Measurements from ENCODE around the gene NELFCD. TPM values are rescaled to one million over a fixed set of nuclear protein-coding genes. Genes with fewer than 3 reads are reported as not detected.
"Not testable (repeated sequence)": the region's sequence is repeated elsewhere in the genome, so short reads cannot be mapped to it uniquely, and the experiment has no call there.

The NELFCD gene
- total RNA-seq, 2 experiments from 2014 or later: 95.7 to 97.0 TPM

GRCh38 chr20:58942549-58942948, 38.5 kb upstream of the NELFCD start:
- POLR2A ChIA-PET: interaction anchor here (0.7 to 1.1 kb wide), 2 partner anchors 34 to 38 kb away, joined by 3 read pairs; no protein-coding TSS in a partner anchor
- H3K36me3 ChIP-seq (ENCODE audit: insufficient read depth, low read length): no peaks in the 10 kb centered on the region
- peaks cover 5% of the 10 kb centered on the region for H3K27me3 Mint-ChIP-seq

GRCh38 chr20:58944610-58945009, 36.4 kb upstream of the NELFCD start:
- Mint-ChIP-seq H3K4me1 (ENCODE audit: low read depth) (no peaks in the 10 kb centered on the region), H3K27me3 (peaks cover 3% of the 10 kb centered on the region), H3K27ac (no peak overlapping the region), H3K36me3 (ENCODE audit: low read depth) (no peaks in the 10 kb centered on the region), H3K9me3 (no peaks in the 10 kb centered on the region), H3K4me3 (no peak overlapping the region)
- ATAC-seq (ENCODE audit: poor library complexity): no peak
- no peak for TF ChIP-seq CTCF (IDR thresholded peaks at IDR 0.05)
- H3K4me3 ChIP-seq (ENCODE audit: low read length): no peak overlapping the region
- no peaks in the 10 kb centered on the region for H3K4me1 ChIP-seq (ENCODE audit: insufficient read depth, low read length)
- H3K27ac ChIP-seq (ENCODE audit: low read depth in 1 of 2, low read length in 2 of 2): no peak overlapping the region
- H3K36me3 ChIP-seq (ENCODE audit: insufficient read depth, low read length): no peaks in the 10 kb centered on the region
- H3K9me3 ChIP-seq (ENCODE audit: control insufficient read depth in 1 of 2, insufficient read depth in 1 of 2, low read length in 2 of 2): no peaks in the 10 kb centered on the region
- H3K27me3 ChIP-seq (ENCODE audit: control insufficient read depth in 1 of 2, insufficient read depth in 2 of 2, low read length in 2 of 2): no peaks in the 10 kb centered on the region
- POLR2A ChIA-PET: no interaction called here
- CTCF ChIA-PET: no interaction called here
- intact Hi-C loops (cut with DNase I, micrococcal nuclease): no loop called here
- DNase-seq: no peak

More at GRCh38 chr20:58942549-58942948, 38.5 kb upstream of the NELFCD start:
- DNase-seq (no peak), ATAC-seq (ENCODE audit: poor library complexity) (no peak)
- Histone ChIP-seq H3K4me3 (ENCODE audit: low read length) (no peak overlapping the region), H3K27ac (ENCODE audit: low read depth in 1 of 2, low read length in 2 of 2) (no peak overlapping the region), H3K9me3 (ENCODE audit: control insufficient read depth in 1 of 2, insufficient read depth in 1 of 2, low read length in 2 of 2) (no peaks in the 10 kb centered on the region), H3K27me3 (ENCODE audit: control insufficient read depth in 1 of 2, insufficient read depth in 2 of 2, low read length in 2 of 2) (no peaks in the 10 kb centered on the region), H3K4me1 (ENCODE audit: insufficient read depth, low read length) (no peaks in the 10 kb centered on the region)
- H3K9me3 Mint-ChIP-seq: no peaks in the 10 kb centered on the region
- no peak for TF ChIP-seq CTCF (IDR thresholded peaks at IDR 0.05)
- no peak overlapping the region for H3K4me3 Mint-ChIP-seq
- no peaks in the 10 kb centered on the region for H3K36me3 Mint-ChIP-seq (ENCODE audit: low read depth)
- H3K27ac Mint-ChIP-seq: no peak overlapping the region
- CTCF ChIA-PET: no interaction called here
- intact Hi-C loops (cut with DNase I, micrococcal nuclease): no loop called here
- no peaks in the 10 kb centered on the region for H3K4me1 Mint-ChIP-seq (ENCODE audit: low read depth)

GRCh38 chr20:58945965-58946631, 35.0 kb upstream of the NELFCD start:
- Mint-ChIP-seq H3K9me3 (no peaks in the 10 kb centered on the region), H3K27me3 (peaks cover 3% of the 10 kb centered on the region), H3K4me3 (no peak overlapping the region), H3K27ac (no peak overlapping the region), H3K4me1 (ENCODE audit: low read depth) (no peaks in the 10 kb centered on the region), H3K36me3 (ENCODE audit: low read depth) (no peaks in the 10 kb centered on the region)
- DNase-seq (no peak), ATAC-seq (ENCODE audit: poor library complexity) (no peak)
- CTCF ChIA-PET: no interaction called here
- intact Hi-C loops (cut with DNase I, micrococcal nuclease): no loop called here
- Histone ChIP-seq H3K36me3 (ENCODE audit: insufficient read depth, low read length) (no peaks in the 10 kb centered on the region), H3K27ac (ENCODE audit: low read depth in 1 of 2, low read length in 2 of 2) (no peak overlapping the region), H3K4me3 (ENCODE audit: low read length) (no peak overlapping the region), H3K27me3 (ENCODE audit: control insufficient read depth in 1 of 2, insufficient read depth in 2 of 2, low read length in 2 of 2) (peaks cover 0 to 5% of the 10 kb centered on the region in 2 experiments), H3K4me1 (ENCODE audit: insufficient read depth, low read length) (no peaks in the 10 kb centered on the region), H3K9me3 (ENCODE audit: control insufficient read depth in 1 of 2, insufficient read depth in 1 of 2, low read length in 2 of 2) (no peaks in the 10 kb centered on the region)
- POLR2A ChIA-PET: no interaction called here
- no peak for TF ChIP-seq CTCF (IDR thresholded peaks at IDR 0.05)

DNA sequence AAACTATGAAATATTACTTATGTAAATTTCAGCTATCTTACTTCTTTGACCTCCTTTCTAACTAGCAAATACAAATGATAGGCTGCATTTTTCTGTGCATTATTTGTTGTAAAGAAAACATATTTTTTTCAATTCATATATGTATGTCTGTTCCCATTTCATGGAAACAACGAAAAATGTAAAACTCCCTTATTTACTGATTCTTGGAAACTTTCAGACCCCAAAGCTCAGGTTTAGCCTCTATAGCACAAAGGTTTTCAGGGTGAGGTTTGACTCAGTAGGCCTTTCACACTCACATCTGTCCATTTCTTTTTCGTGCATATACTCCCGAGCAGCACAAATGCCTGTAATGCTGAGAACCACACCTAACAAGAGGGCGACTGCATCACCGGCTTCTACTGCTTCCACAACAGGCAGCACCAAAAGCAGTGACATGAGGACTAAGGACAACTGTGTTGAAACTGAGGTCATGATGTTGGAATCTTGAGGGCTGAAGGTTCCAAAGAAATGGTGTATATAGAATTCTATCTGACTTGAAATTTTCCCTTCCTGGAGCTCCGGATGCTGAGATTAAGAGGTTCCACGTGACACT, 33.2 kb upstream of the NELFCD start:
- ATAC-seq (ENCODE audit: poor library complexity); H3K9me3 Mint-ChIP-seq; intact Hi-C loops (cut with DNase I, micrococcal nuclease); H3K4me3 Mint-ChIP-seq; H3K27me3 ChIP-seq (ENCODE audit: control insufficient read depth in 1 of 2, insufficient read depth in 2 of 2, low read length in 2 of 2); H3K4me1 Mint-ChIP-seq (ENCODE audit: low read depth); H3K27me3 Mint-ChIP-seq; H3K9me3 ChIP-seq (ENCODE audit: control insufficient read depth in 1 of 2, insufficient read depth in 1 of 2, low read length in 2 of 2); H3K4me1 ChIP-seq (ENCODE audit: insufficient read depth, low read length); H3K4me3 ChIP-seq (ENCODE audit: low read length); DNase-seq; POLR2A ChIA-PET; H3K36me3 ChIP-seq (ENCODE audit: insufficient read depth, low read length); CTCF ChIA-PET; H3K36me3 Mint-ChIP-seq (ENCODE audit: low read depth); H3K27ac ChIP-seq (ENCODE audit: low read depth in 1 of 2, low read length in 2 of 2); H3K27ac Mint-ChIP-seq: not testable (repeated sequence)

All from CD4-positive, alpha-beta T cell (primary cell).